Prostate gland (tissue), 2 donors: ENCODE measurements around the gene IZUMO4. TPM values are rescaled to one million over a fixed set of nuclear protein-coding genes. Genes with fewer than 3 reads are reported as not detected.

ENCODE experiments used
- DNase-seq: peaks from one replicate; pipeline ENCODE4 v3.0.0-alpha.2; 2019; ENCODE audit warnings: low spot score
- H3K27ac ChIP-seq, 2 donors: fragments of 200-600 bp; sonication (generic); 2 replicates each; pipeline ENCODE4 v1.5.1; 2017 to 2019
- H3K27me3 ChIP-seq: fragments of 200-600 bp; sonication (generic); replicated peaks from 2 replicates; pipeline ENCODE4 v1.5.1; 2019; ENCODE audit not compliant: insufficient read depth
- H3K36me3 ChIP-seq, 2 donors: fragments of 200-600 bp; sonication (generic); 1 replicate in 1 of 2; 2 replicates in 1 of 2; pipeline versions ENCODE4 v1.5.1 to v1.8.1; 2017 to 2019
- H3K4me1 ChIP-seq: fragments of 200-600 bp; sonication (generic); replicated peaks from 2 replicates; pipeline ENCODE4 v1.5.1; 2019
- H3K4me3 ChIP-seq, 2 donors: fragments of 200-600 bp; sonication (generic); 2 replicates each; pipeline ENCODE4 v1.5.1; 2017 to 2019
- H3K9me3 ChIP-seq: fragments of 200-600 bp; sonication (generic); 2 replicates; pipeline ENCODE4 v1.5.1; 2017
- CTCF ChIP-seq, 4 experiments: fragments of 200-600 bp in 2 of 4; fragments of 450-650 bp in 2 of 4; sonication (generic) in 2 of 4; IDR thresholded peaks; 1 replicate in 3 of 4; 2 replicates in 1 of 4; pipeline ENCODE4 v1.5.1; 2016 to 2019; ENCODE audit warnings: antibody characterized with exemption in 4 of 4, mild to moderate bottlenecking in 2 of 4, moderate library complexity in 2 of 4
- POLR2A ChIP-seq: fragments of 450-650 bp; IDR thresholded peaks from one replicate; pipeline ENCODE4 v1.6.1; 2016; ENCODE audit warnings: antibody characterized with exemption, mild to moderate bottlenecking
- POLR2AphosphoS5 ChIP-seq: sonication (generic); formaldehyde crosslinking; IDR thresholded peaks from one replicate; pipeline ENCODE4 v1.6.1; 2017; ENCODE audit warnings: antibody characterized with exemption
- WGBS: methylation state at CpG from one replicate; pipeline ENCODE4 v1.1.5; 2018; 5-methylcytosine and 5-hydroxymethylcytosine counted together
- intact Hi-C: fragments of 100-400 bp; cut with DNase I; formaldehyde crosslinking; loops from one replicate; pipeline ENCODE4 v1.14.2; 2022
- total RNA-seq, 2 donors: library from RNA; depleted of rRNA; stranded (reverse); fragments of >200 nt; gene quantifications; one replicate each; pipeline ENCODE4 v1.1.0, GENCODE V29; 2016

IZUMO4 gene
- total RNA-seq, 2 donors from 2014 or later, result 11.8 to 50.2 TPM

- no peak for TF ChIP-seq POLR2A
- no peak for TF ChIP-seq CTCF (IDR thresholded peaks at IDR 0.05)
- TF ChIP-seq POLR2AphosphoS5, result no peak
Measured at GRCh38 chr19:2063824-2064223, 32.9 kb upstream of the IZUMO4 start.

GRCh38 chr19:2064395-2064787 lies 32.3 kb upstream of the IZUMO4 start:
- Histone ChIP-seq H3K4me3 (no peak overlapping the region), H3K4me1 (peaks cover 24% of the 10 kb centered on the region), H3K27ac (peak overlapping the region; percentile 76 to 86), H3K36me3 (no peaks in the 10 kb centered on the region), H3K9me3 (no peaks in the 10 kb centered on the region), H3K27me3 (no peaks in the 10 kb centered on the region)
- no peak for DNase-seq
- 53% methylated on average over 13 of the region's 13 CpGs for WGBS
- TF ChIP-seq POLR2A (no peak), CTCF (IDR thresholded peaks at IDR 0.05) (no peak), POLR2AphosphoS5 (no peak)
- intact Hi-C loops, result no loop called here

More at GRCh38 chr19:2063824-2064223, 32.9 kb upstream of the IZUMO4 start:
- Histone ChIP-seq H3K27me3 (no peaks in the 10 kb centered on the region), H3K27ac (peak overlapping the region; percentile 76 to 86), H3K4me3 (no peak overlapping the region), H3K9me3 (no peaks in the 10 kb centered on the region), H3K36me3 (no peaks in the 10 kb centered on the region), H3K4me1 (peaks cover 27% of the 10 kb centered on the region)
- intact Hi-C loops, result no loop called here
- 81% methylated on average over 8 of the region's 8 CpGs for WGBS
- no peak for DNase-seq

- Histone ChIP-seq H3K4me3 (no peak overlapping the region), H3K36me3 (no peaks in the 10 kb centered on the region), H3K27me3 (no peaks in the 10 kb centered on the region), H3K9me3 (no peaks in the 10 kb centered on the region), H3K27ac (peak overlapping the region; percentile 76 to 86), H3K4me1 (peaks cover 18% of the 10 kb centered on the region)
- TF ChIP-seq CTCF (IDR thresholded peaks at IDR 0.05), result peak in 1 of 4 experiments; percentile 49
- TF ChIP-seq POLR2A, result no peak
- TF ChIP-seq POLR2AphosphoS5, result peak; percentile 71
- DNase-seq, result no peak
- intact Hi-C loops, result loop anchor here (5.0 kb wide), 1 partner anchor 138 kb away; no protein-coding TSS in a partner anchor
- 50% methylated on average over 33 of the region's 38 CpGs for WGBS
Measured at GRCh38 chr19:2064788-2065524, 31.8 kb upstream of the IZUMO4 start.

- 57% methylated on average over 10 of the region's 10 CpGs for WGBS
- no peaks in the 10 kb centered on the region for H3K27me3 ChIP-seq
- H3K27ac ChIP-seq, result peak overlapping the region; percentile 32 to 57
- H3K9me3 ChIP-seq, result no peaks in the 10 kb centered on the region
- H3K4me3 ChIP-seq, result no peak overlapping the region
- H3K4me1 ChIP-seq, result no peaks in the 10 kb centered on the region
- peaks cover 4 to 8% of the 10 kb centered on the region in 2 donors for H3K36me3 ChIP-seq
- TF ChIP-seq CTCF (IDR thresholded peaks at IDR 0.05), result no peak
- TF ChIP-seq POLR2AphosphoS5, result peak; percentile 33
- TF ChIP-seq POLR2A, result no peak
- DNase-seq, result no peak
- intact Hi-C loops, result no loop called here
Measured at GRCh38 chr19:2070436-2070827, 26.3 kb upstream of the IZUMO4 start.
